ENCODE measurements around the gene UGT1A5.

DNA sequence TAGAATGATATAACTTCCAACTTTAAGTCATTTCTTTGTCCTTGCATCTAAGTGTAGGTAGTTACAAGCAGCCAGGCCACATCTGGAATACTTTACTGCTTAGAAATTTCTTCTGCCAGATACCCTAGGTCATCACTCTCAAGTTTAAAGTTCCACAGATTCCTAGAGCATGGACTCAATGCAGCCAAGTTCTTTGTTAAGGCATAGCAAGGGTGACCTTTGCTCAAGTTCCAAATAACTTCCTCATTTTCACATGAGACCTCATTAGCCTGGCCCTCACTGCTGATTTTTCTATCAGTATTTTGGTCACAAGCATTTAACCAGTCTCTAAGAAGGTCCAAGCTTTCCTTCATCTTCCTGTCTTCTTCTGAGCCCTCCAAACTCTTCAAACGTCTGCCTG is 48.8 kb upstream of the UGT1A5 start:
- TF ChIP-seq CTCF (IDR thresholded peaks at IDR 0.05), result no peak
- TF ChIP-seq, protein P1, sequence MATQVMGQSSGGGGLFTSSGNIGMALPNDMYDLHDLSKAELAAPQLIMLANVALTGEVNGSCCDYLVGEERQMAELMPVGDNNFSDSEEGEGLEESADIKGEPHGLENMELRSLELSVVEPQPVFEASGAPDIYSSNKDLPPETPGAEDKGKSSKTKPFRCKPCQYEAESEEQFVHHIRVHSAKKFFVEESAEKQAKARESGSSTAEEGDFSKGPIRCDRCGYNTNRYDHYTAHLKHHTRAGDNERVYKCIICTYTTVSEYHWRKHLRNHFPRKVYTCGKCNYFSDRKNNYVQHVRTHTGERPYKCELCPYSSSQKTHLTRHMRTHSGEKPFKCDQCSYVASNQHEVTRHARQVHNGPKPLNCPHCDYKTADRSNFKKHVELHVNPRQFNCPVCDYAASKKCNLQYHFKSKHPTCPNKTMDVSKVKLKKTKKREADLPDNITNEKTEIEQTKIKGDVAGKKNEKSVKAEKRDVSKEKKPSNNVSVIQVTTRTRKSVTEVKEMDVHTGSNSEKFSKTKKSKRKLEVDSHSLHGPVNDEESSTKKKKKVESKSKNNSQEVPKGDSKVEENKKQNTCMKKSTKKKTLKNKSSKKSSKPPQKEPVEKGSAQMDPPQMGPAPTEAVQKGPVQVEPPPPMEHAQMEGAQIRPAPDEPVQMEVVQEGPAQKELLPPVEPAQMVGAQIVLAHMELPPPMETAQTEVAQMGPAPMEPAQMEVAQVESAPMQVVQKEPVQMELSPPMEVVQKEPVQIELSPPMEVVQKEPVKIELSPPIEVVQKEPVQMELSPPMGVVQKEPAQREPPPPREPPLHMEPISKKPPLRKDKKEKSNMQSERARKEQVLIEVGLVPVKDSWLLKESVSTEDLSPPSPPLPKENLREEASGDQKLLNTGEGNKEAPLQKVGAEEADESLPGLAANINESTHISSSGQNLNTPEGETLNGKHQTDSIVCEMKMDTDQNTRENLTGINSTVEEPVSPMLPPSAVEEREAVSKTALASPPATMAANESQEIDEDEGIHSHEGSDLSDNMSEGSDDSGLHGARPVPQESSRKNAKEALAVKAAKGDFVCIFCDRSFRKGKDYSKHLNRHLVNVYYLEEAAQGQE (IDR thresholded peaks at IDR 0.05; ENCODE audit: low read depth, low read length), result no peak
- TF ChIP-seq, protein P2, sequence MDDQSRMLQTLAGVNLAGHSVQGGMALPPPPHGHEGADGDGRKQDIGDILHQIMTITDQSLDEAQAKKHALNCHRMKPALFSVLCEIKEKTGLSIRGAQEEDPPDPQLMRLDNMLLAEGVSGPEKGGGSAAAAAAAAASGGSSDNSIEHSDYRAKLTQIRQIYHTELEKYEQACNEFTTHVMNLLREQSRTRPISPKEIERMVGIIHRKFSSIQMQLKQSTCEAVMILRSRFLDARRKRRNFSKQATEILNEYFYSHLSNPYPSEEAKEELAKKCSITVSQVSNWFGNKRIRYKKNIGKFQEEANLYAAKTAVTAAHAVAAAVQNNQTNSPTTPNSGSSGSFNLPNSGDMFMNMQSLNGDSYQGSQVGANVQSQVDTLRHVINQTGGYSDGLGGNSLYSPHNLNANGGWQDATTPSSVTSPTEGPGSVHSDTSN (IDR thresholded peaks at IDR 0.05), result no peak
- no peak for TF ChIP-seq JUND (IDR thresholded peaks at IDR 0.05)
- TF ChIP-seq TAF1 (IDR thresholded peaks at IDR 0.05; ENCODE audit: borderline replicate concordance, low read depth, low read length), result no peak
- TF ChIP-seq EP300 (IDR thresholded peaks at IDR 0.05; ENCODE audit: borderline replicate concordance in 1 of 2, low read depth in 1 of 2, low read length in 1 of 2), result no peak
- TF ChIP-seq YY1 (IDR thresholded peaks at IDR 0.05; ENCODE audit: low read depth), result no peak
- no peak for TF ChIP-seq TCF12 (IDR thresholded peaks at IDR 0.05)
- TF ChIP-seq GABPA (IDR thresholded peaks at IDR 0.05; ENCODE audit: low read depth), result no peak
- TF ChIP-seq FOSL2 (IDR thresholded peaks at IDR 0.05; ENCODE audit: borderline replicate concordance, low read depth), result no peak
- TF ChIP-seq RFX5 (IDR thresholded peaks at IDR 0.05; ENCODE audit: low read length), result no peak
